Activated naive CD8-positive, alpha-beta T cell treated with anti-CD3 and anti-CD28 coated beads, Interleukin-2, amount 50 U/mL, for 24 hours (primary cell): ENCODE results near the gene ERCC6L2.
A peak's percentile ranks its signal among the peaks of the same experiment; 100 is the strongest.

ENCODE experiments used
- ATAC-seq: fragments of 150-1000 bp; cut with Tn5 transposase; one replicate; pipeline ENCODE4 v1.10.0; 2021
- DNase-seq: peaks from one replicate; pipeline ENCODE4 v3.0.0; 2021
- H3K27ac Mint-ChIP-seq: one replicate; pipeline ENCODE4 v1.8.0; 2021; ENCODE audit warnings: mild to moderate bottlenecking, mixed read lengths
- H3K27me3 Mint-ChIP-seq: one replicate; pipeline ENCODE4 v1.8.0; 2021; ENCODE audit warnings: mixed read lengths
- H3K36me3 Mint-ChIP-seq: one replicate; pipeline ENCODE4 v1.8.0; 2021; ENCODE audit warnings: low read depth, mixed read lengths
- H3K4me1 Mint-ChIP-seq: one replicate; pipeline ENCODE4 v1.8.0; 2021; ENCODE audit warnings: mixed read lengths
- H3K4me3 Mint-ChIP-seq: one replicate; pipeline ENCODE4 v1.8.0; 2021; ENCODE audit warnings: mild to moderate bottlenecking, moderate library complexity, mixed read lengths
- H3K9me3 Mint-ChIP-seq: one replicate; pipeline ENCODE4 v1.8.0; 2021; ENCODE audit warnings: mixed read lengths

The ERCC6L2 gene, protein sequence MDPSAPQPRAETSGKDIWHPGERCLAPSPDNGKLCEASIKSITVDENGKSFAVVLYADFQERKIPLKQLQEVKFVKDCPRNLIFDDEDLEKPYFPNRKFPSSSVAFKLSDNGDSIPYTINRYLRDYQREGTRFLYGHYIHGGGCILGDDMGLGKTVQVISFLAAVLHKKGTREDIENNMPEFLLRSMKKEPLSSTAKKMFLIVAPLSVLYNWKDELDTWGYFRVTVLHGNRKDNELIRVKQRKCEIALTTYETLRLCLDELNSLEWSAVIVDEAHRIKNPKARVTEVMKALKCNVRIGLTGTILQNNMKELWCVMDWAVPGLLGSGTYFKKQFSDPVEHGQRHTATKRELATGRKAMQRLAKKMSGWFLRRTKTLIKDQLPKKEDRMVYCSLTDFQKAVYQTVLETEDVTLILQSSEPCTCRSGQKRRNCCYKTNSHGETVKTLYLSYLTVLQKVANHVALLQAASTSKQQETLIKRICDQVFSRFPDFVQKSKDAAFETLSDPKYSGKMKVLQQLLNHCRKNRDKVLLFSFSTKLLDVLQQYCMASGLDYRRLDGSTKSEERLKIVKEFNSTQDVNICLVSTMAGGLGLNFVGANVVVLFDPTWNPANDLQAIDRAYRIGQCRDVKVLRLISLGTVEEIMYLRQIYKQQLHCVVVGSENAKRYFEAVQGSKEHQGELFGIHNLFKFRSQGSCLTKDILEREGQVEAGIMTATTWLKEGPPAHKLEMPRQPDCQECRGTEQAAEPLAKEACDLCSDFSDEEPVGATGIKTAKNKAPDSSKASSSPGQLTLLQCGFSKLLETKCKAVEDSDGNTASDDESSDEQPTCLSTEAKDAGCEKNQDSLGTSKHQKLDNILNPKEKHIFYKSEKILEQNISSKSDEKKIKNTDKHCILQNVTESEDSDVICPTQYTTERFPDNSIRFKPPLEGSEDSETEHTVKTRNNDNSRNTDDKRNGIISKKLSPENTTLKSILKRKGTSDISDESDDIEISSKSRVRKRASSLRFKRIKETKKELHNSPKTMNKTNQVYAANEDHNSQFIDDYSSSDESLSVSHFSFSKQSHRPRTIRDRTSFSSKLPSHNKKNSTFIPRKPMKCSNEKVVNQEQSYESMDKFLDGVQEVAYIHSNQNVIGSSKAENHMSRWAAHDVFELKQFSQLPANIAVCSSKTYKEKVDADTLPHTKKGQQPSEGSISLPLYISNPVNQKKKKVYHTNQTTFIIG (N-terminal part only)

DNA sequence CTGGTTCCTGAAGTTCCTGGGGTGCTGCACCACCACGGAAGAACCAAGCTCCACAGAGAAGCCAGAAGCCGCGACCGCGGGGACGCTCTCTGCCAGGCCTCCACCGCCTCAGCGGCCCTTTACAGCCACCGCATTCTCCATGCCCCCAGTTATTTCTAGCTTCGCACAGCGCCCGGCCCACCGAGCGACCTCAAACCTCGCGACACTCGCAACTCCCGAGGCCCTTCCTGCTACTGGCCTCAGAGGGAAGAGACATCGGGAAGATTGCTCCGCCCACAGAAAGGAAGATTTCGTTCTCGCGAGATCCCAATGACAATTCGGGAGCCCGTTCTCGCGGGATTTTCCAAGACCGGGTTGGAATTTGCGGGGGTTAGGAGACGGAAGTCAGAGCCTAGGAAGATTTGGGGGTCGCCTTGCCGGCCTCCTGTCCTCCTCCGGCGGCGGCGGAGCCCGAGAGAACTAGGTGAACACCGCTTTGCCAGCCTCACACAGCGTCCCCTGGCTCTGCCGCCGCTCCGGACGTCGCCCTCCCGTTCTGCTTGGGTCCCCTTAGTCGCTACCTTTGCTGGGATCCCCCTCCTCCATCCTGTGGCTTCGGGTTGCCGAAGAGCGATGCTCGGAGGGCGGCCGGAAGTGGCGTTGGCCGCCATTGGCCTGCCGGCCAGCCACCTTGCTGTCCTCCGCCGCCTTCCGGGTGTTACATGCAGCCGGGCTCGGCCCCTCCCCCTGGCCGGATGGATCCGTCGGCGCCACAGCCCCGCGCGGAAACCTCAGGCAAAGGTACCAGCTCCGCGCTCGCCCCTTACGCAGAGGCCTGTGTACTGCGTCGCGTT is at the start of gene ERCC6L2:
ERCC6L2 (plus strand) TSS at position 387 of the 833 bp plus-strand sequence; CDS start at position 735, 348 bp downstream.
- H3K27me3 Mint-ChIP-seq, result no peaks in the 10 kb centered on the region
- H3K27ac Mint-ChIP-seq, result no peak within 1 kb of the TSS
- H3K4me1 Mint-ChIP-seq, result peaks cover 34% of the 10 kb centered on the region
- peak; percentile 95 for DNase-seq
- H3K9me3 Mint-ChIP-seq, result peaks cover 11% of the 10 kb centered on the region
- ATAC-seq, result peak; percentile 92
- H3K36me3 Mint-ChIP-seq, result peaks cover 49% of the 10 kb centered on the region
- no peak within 1 kb of the TSS for H3K4me3 Mint-ChIP-seq

DNA sequence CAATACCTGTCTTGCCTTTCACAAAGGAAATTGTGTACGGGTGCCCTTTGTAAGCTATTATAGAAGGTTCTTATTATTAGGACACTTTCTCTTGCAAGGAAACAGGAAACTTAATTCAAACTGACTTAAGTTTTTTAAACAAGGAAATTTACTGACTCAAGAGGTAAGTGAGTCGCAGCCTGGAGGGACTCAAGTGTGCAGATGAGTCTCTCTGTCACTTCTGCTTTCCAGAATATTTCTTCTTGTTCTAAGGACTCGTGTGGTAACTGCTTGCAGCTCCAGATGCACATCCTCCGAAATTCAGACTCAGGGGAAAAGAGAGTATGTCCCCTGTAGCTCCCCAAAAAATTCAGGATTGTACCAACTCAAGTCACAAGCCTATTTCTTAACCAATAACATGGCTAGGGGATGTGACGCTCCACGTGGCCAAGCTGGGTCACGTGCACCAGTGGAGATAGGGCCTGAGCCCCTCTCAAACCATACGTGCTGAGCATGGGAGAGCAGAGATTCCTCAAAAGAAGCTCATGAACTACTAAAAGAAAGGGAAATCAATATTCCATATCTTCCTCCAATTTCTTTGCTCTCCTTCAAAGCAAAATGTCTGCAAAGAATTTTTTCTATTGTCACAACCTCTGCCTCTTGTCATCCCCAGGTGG is 49.2 kb upstream of the ERCC6L2 start:
- DNase-seq, result no peak
- Mint-ChIP-seq H3K4me1 (peaks cover 28% of the 10 kb centered on the region), H3K27ac (no peak overlapping the region), H3K27me3 (peaks cover 8% of the 10 kb centered on the region), H3K9me3 (no peaks in the 10 kb centered on the region), H3K36me3 (no peaks in the 10 kb centered on the region), H3K4me3 (no peak overlapping the region)
- no peak for ATAC-seq

DNA sequence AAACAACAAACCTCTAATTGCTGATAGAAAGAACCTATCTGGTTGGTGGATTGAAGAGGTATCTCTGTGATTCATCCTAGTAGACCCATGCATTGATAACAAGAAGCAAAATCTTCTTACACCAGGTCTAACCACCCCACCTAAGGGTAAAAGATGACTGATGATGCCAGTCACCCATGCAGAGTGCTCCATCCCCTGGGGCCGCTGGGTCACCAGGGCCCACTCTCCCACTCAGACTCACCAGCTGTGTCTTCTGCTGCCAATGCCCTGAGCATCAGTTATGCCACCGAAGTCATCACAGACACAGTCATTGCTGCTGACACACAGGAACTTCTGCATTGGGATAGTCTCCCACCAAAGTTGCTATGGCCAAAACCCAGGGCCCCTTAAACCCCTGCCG is 44.7 kb upstream of the ERCC6L2 start:
- Mint-ChIP-seq H3K4me1 (peaks cover 15% of the 10 kb centered on the region), H3K27ac (no peak overlapping the region), H3K36me3 (no peaks in the 10 kb centered on the region), H3K27me3 (peaks cover 5% of the 10 kb centered on the region), H3K9me3 (no peaks in the 10 kb centered on the region), H3K4me3 (no peak overlapping the region)
- no peak for ATAC-seq
- no peak for DNase-seq

DNA sequence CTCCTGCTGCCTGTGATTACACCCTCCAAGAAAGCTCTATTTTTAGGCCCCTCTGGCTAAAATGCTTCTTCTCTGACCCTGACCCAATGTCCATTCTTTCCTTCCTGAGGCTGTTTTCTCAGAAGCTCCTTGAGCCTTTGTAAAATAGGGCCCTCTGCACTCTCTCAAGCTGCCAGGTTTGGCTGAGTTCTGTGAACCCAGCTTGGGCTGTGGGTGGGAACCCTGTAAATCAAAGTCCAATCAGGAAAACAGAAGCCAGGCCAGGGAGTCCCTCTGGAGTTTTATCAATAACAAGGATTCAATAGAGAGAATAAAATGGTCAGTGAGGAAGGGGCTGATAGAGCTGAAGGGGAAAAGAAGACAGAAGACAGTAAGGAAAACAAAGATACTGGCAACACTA is 43.7 kb upstream of the ERCC6L2 start:
- DNase-seq (no peak), ATAC-seq (no peak)
- Mint-ChIP-seq H3K9me3 (no peaks in the 10 kb centered on the region), H3K4me3 (no peak overlapping the region), H3K27me3 (peaks cover 5% of the 10 kb centered on the region), H3K4me1 (peaks cover 15% of the 10 kb centered on the region), H3K27ac (no peak overlapping the region), H3K36me3 (no peaks in the 10 kb centered on the region)

DNA sequence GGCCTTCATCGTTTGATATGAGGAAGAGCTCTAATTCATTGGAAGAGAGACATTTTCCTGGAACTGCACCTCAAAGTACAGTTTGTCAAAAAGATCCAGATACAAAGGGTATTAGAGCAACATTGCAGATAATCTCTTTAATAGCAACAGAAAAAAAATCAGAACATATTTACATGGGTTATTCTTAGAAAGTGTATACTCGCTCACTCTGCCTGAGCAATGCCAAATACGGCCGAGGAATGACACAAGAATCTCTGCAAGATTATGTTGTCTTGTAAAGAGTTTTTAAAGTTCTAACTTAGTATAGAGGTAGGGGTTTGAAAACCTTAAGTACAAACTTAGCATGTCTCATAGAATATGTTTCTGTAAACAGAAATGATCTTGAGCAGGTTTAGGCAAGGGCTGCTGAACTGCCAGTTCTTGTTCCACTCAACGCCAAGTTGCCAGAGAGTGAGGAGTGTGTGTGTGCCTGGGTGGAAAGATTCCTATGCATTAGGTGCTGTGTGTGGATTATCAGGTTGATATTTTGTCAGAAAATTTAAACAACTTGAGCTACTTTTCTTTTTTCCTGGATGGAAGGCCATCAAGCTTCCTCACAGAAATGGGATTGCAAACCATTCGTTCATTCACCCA is 41.8 kb upstream of the ERCC6L2 start:
- Mint-ChIP-seq H3K4me1 (peaks cover 15% of the 10 kb centered on the region), H3K4me3 (no peak overlapping the region), H3K36me3 (no peaks in the 10 kb centered on the region), H3K27ac (no peak overlapping the region), H3K27me3 (no peaks in the 10 kb centered on the region), H3K9me3 (no peaks in the 10 kb centered on the region)
- no peak for ATAC-seq
- no peak for DNase-seq

DNA sequence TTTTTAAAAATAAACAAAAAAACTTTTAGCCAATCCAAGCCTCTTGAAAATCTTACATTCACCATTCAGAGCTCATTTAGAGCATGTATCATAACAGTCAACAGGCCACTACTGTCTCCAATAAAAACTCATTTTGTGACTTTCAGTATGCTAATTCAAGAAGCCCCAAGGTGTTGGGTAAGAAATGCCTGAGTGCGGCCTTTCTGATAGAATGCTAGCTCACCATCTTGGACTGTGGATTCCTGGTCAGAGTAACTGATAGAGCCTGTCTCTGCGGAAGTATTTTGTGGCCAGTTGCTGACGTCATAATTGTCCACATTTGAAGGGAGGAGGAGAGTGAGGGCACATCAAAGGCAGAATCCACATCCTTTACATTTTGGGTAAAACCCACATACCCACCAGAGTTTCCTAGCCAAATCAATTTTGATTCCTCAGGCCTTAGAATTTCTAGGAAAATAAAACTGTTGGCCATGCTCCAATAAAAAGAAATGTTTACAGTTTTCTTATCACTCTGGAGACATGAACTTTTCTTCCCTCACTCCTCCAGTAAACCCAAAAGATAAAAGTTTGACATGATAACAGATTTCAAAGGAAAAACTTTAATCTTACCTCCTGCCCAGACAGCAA is 41.1 kb upstream of the ERCC6L2 start:
- Mint-ChIP-seq H3K4me1 (peaks cover 15% of the 10 kb centered on the region), H3K36me3 (no peaks in the 10 kb centered on the region), H3K9me3 (no peaks in the 10 kb centered on the region), H3K4me3 (no peak overlapping the region), H3K27ac (peak overlapping the region; percentile 57), H3K27me3 (no peaks in the 10 kb centered on the region)
- no peak for DNase-seq
- peak; percentile 65 for ATAC-seq

DNA sequence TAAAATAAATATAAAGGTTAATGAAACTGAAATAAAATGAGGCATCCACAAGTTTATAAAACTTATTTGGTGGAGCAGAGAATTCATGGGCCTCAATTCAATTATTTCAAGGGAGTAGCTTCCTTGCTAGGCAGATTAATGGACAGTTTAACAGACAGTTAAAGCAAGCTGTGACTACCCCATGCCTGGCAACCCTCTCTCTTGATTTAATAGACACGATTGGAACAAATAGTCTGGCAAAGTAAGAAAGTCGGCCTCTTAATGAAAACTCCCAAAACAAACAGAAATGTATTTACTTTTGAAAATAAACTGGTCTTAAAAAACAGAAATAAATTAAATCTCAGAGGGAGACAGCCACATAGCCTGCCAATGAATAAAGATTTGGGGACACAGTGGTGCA is 40.1 kb upstream of the ERCC6L2 start:
- ATAC-seq, result no peak
- H3K27me3 Mint-ChIP-seq, result no peaks in the 10 kb centered on the region
- no peaks in the 10 kb centered on the region for H3K9me3 Mint-ChIP-seq
- no peak for DNase-seq
- no peaks in the 10 kb centered on the region for H3K36me3 Mint-ChIP-seq
- no peak overlapping the region for H3K4me3 Mint-ChIP-seq
- H3K4me1 Mint-ChIP-seq, result peaks cover 15% of the 10 kb centered on the region
- no peak overlapping the region for H3K27ac Mint-ChIP-seq

DNA sequence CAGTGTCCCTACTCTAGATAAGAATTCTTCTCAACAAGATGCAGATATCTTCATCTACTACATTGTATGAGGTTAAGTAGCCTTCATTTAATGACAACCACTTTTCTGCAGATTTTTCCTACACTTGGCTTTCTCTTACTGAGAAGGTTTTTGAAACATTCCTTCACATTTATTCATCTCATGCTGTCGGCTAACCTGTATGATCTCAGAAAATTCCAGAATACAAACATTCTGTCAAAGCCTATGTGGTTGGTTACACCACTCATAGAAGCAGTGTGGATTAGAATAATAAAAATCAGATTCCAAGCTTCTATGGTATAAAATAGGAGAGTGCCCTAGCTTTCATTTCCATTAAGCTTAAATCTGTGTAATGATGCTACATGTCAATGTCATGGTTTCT is 39.4 kb upstream of the ERCC6L2 start:
- no peaks in the 10 kb centered on the region for H3K9me3 Mint-ChIP-seq
- no peak overlapping the region for H3K4me3 Mint-ChIP-seq
- DNase-seq, result no peak

DNA sequence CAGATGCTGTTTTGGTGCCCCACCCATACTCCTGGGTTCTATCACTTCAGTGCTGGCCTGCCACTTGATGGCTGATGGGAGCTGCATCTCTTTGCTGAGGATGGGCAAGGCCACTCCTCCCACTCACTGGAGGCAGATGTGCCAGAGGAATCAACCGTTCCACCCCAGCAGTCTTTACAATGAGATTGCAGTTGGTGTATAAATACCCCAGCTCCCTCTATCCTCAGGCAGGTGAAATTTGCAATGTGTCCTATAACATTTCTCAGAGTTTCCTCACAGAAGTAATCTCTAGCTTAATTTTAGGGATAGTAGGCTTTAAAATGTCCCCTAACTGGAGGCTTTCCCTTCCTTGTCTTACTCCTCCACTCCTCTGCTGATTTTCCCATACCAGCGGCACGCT is 36.5 kb upstream of the ERCC6L2 start:
- Mint-ChIP-seq H3K4me3 (no peak overlapping the region), H3K27me3 (no peaks in the 10 kb centered on the region), H3K27ac (no peak overlapping the region), H3K9me3 (peaks cover 6% of the 10 kb centered on the region), H3K36me3 (no peaks in the 10 kb centered on the region), H3K4me1 (peaks cover 11% of the 10 kb centered on the region)
- no peak for DNase-seq
- no peak for ATAC-seq

More for the DNA sequence above, 39.4 kb upstream of the ERCC6L2 start:
- no peak for ATAC-seq
- no peaks in the 10 kb centered on the region for H3K27me3 Mint-ChIP-seq
- no peak overlapping the region for H3K27ac Mint-ChIP-seq
- peaks cover 15% of the 10 kb centered on the region for H3K4me1 Mint-ChIP-seq
- H3K36me3 Mint-ChIP-seq, result no peaks in the 10 kb centered on the region

DNA sequence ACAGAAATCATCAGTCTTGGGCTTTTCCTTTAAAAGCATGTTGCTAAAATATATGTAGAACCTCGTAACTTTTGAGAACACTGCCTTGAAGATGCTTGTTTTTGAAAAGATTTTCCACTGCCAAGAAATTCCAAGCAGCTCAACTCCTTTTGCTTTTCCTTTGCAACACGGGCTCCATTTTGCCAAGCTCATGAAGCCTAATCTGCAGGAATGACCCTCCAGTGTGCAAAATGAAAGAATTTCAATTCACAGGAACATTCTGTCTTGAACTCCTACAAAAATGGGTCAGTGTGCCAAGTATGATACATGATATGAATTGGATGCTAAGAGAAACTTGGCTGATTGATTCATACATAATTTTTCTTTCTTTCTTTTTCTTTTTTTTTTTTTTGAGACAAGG is 35.4 kb upstream of the ERCC6L2 start:
- peaks cover under 1% of the 10 kb centered on the region for H3K4me1 Mint-ChIP-seq
- no peak for ATAC-seq
- H3K27me3 Mint-ChIP-seq, result no peaks in the 10 kb centered on the region
- peaks cover 2% of the 10 kb centered on the region for H3K36me3 Mint-ChIP-seq
- peaks cover 6% of the 10 kb centered on the region for H3K9me3 Mint-ChIP-seq
- no peak overlapping the region for H3K27ac Mint-ChIP-seq
- no peak overlapping the region for H3K4me3 Mint-ChIP-seq
- no peak for DNase-seq

DNA sequence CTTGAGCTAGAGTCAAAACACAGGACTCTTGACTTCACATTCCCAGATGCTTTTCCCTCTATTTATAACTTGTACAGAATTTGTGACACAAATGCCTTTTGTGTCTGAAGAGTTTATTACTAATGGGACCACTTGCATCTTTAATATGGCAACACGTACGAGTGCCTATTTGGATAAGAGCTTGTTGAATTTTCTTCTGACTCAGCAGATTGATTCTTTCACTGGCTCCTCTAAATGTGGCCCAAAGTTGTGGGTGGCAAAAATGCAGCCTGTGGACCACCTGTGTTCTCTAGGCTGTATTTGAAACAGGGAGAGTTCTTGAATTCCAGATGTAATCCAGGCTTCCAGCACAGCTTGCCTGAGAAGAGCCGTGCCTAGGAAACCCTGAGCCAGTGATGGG is 34.1 kb upstream of the ERCC6L2 start:
- no peak overlapping the region for H3K4me3 Mint-ChIP-seq
- ATAC-seq, result no peak
- H3K27me3 Mint-ChIP-seq, result no peaks in the 10 kb centered on the region
- H3K4me1 Mint-ChIP-seq, result no peaks in the 10 kb centered on the region
- DNase-seq, result no peak
- H3K9me3 Mint-ChIP-seq, result peaks cover 6% of the 10 kb centered on the region
- no peak overlapping the region for H3K27ac Mint-ChIP-seq
- H3K36me3 Mint-ChIP-seq, result peaks cover 2% of the 10 kb centered on the region

DNA sequence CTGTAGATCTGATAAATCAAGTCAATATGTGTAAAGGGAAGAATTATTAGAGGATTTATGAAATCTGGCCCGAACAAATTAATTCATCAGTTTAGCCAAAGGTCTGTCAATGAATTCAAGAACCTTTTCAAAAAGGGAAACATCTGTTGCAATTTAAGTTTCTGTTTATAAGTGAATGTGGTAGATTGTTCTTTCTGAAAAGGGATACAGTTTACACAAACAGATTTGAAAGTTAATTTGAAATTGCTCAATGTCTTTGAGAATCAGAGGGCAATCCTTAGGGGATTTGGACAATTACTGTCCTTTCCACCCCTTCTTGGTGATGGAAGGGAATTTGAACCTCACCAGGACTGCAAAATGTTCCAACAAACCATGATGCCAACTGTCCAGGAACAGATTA is 29.7 kb upstream of the ERCC6L2 start:
- Mint-ChIP-seq H3K27ac (no peak overlapping the region), H3K9me3 (peaks cover 6% of the 10 kb centered on the region), H3K36me3 (peaks cover 14% of the 10 kb centered on the region), H3K4me1 (peaks cover 2% of the 10 kb centered on the region), H3K4me3 (no peak overlapping the region), H3K27me3 (no peaks in the 10 kb centered on the region)
- ATAC-seq (no peak), DNase-seq (no peak)

DNA sequence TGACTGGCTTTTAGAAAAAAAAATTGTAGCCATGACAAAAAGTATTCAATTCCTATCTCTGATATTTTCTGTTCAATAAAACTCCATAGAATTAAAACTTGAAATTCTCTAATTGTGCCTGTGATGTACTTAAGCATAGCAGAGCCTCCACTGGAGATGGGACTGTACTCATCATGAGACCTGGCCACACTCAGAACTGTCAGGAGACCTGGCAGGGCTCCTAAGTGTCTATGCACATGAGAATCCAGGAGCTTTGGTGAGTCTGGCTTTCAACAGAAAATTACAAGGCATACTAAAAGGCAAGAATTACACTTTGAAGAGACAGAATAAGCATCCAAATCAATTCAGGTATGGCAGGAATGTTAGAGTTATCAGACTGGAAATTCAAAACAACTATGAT is 26.7 kb upstream of the ERCC6L2 start:
- no peak for DNase-seq
- no peaks in the 10 kb centered on the region for H3K27me3 Mint-ChIP-seq

More for the DNA sequence above, 26.7 kb upstream of the ERCC6L2 start:
- Mint-ChIP-seq H3K36me3 (peaks cover 16% of the 10 kb centered on the region), H3K27ac (no peak overlapping the region), H3K4me3 (no peak overlapping the region), H3K4me1 (peaks cover 24% of the 10 kb centered on the region), H3K9me3 (no peaks in the 10 kb centered on the region)
- ATAC-seq, result no peak
